Stimulated activated CD8-positive, alpha-beta memory T cell treated with anti-CD3 and anti-CD28 coated beads, Interleukin-15, amount 100 ng/mL, for 48 hours (primary cell): ENCODE data around the gene SLC66A2.

Source experiments
- DNase-seq, 2 donors: peaks; one replicate each; pipeline ENCODE4 v3.0.0-alpha.2; 2020; ENCODE audit warnings: low read depth in 2 of 2

Gene SLC66A2

DNA sequence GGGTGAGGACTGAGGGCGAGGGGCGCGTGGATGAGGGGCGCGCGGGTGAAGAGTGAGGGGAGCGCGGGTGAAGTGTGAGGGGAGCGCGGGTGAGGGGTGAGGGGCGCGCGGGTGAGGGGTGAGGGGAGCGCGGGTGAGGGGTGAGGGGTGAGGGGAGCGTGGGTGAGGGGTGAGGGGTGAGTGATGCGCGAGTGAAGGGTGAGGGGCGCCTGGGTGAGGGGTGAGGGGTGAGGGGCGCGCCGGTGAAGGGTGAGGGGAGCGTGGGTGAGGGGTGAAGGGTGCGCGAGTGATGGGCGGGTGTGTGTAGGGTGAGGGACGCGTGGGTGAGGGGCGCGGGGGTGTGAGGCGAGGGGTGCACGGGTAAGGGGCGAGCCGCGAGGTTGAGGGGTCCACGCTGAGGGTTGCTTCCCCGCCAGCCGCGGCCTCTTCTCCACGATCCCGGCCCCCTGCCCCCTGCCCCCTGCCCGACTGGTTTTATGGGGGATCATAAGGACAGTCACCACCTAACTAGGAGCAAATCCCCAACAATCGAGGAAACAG lies 1.1 kb upstream of the SLC66A2 start:
- no peak for DNase-seq

DNA sequence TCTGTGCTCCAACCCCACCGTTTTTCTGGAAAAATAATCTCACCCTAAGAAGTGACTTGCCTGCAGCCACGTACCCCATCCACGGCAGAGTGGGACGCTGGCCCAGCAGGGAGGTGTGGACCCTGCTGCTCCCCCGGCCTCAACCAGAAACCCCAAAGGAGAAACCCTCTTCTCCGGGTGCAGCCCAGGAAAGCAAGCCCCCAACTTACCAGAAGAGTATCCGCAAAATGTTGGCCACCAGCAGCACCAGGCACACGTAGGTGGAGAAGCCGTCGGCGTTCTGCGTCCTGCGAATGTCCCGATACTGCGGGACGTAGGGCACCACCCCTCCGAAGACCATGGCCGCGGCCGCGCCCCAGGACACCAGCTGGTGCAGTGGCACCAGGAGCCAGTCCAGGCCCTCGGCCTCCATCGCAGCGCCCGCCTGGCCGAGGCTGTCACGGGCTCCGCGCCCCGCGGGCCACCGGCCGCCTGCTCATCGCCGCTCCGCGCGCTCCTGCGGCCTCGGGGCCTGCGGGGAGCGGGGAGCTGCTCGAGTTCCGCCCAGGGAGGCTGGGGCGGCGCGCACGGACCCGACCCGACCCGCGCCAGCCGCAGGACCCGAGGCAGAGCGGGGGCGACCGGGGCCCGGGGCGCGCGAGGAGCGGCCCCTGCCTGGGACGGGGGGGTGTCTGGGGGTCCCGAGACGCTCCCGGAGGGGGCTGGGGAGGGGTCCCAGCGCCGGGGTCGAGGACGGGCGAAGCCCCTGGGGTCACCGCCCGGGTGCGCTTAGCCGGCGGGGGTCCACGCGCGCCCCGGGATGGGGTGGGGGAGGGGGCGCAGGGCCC lies 725 bp downstream of the SLC66A2 start:
- DNase-seq, result no peak

DNA sequence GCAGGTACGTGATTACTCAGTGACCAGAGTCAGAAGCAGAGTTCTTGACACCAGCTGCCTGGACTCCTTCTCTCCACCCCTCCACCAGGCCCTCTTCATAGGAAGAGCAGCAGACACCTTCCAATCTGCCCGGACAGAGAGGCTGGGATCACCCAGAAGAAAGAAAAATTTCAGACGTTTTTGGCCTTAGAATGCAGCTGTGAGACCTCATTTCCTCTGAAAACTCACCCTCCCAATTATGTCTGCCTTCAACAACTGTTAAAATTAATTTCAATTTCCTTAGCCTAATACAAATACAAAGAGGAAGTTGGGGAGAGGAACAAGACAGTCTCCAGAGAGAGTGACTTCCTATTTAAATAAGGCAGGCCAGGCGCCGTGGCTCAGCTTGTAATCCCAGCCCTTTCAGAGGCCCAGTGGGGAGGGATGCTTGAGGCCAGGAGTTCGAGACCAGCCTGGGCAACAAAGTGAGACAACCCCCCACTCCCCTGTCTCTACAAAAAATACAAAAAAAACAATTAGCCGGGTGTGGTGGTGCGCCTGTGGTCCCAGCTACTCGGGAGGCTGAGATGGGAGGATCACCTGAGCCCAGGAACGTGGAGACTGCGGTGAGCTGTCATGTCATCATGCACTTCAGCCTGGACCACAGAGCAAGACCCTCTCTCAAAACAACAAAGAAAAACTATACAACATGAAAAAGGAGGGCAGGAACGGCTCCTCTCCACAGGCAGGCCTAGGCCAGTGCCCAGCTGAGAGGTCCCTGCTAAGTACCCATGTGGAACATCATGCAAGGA lies 1.6 kb downstream of the SLC66A2 start:
- no peak for DNase-seq

DNA sequence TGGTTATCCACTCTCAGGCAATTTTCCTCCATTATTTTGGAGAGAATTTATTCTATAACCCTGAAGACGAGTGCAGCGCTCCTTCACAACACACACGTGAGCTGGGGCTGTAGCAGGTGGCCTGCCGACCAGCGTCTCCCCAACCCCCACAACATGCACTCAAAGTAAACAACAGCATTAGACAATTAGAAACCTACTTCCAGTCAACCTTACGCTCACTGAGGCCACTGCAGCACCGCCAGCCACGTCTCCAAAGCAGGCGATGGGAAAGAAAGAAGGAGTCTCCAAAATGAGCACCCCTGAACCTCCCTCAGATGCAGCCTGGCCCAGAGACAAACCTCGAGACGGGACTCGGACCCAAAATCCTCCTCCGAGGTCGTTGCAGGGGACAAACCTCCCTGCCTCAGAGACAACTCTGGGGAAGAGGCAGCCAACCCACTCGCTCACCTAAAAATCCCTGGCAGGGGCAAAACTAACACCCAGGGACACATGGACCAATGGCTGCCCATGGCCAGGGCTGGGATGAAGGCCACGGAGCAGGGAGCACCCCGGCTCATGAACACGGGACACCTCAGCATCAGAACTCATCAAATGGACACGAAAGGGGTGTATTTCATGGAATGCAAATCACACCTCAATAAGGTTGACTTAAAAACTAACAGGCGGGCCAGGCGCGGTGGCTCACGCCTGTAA lies 2.6 kb downstream of the SLC66A2 start:
- no peak for DNase-seq

DNA sequence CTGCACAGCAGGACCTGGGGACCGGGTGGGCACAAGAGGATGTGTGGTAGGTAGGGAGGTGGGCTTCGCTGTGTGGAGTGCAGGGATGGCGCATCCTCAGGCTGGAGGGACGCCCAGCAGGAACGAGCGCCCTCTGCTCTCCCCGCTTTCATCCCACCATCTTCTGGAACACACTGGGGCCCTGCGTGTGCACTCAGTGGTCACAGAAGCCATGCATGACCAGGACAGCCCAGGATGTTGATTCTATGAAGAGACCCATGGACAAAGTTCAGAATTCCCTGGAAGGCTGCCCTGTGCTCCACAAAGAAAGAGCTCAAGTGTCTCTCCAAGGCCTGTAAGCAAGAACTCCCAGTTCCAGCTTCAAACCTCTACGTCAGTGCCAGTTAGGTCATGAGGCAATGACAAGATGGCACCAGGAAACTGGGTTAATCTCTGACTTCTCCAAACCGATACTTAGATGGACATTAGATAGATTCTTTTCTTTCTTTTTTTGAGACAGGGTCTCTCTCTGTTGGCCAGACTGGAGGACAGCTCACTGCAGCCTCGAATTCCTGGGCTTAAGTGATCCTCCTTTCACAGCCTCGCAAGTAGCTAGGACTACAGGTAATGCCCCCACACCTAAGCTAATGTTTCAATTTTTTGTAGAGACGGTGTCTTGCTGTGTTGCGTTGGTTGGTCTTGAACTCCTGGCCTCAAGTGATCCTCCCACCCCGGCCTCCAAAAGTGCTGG lies 3.4 kb downstream of the SLC66A2 start:
- DNase-seq, result no peak

DNA sequence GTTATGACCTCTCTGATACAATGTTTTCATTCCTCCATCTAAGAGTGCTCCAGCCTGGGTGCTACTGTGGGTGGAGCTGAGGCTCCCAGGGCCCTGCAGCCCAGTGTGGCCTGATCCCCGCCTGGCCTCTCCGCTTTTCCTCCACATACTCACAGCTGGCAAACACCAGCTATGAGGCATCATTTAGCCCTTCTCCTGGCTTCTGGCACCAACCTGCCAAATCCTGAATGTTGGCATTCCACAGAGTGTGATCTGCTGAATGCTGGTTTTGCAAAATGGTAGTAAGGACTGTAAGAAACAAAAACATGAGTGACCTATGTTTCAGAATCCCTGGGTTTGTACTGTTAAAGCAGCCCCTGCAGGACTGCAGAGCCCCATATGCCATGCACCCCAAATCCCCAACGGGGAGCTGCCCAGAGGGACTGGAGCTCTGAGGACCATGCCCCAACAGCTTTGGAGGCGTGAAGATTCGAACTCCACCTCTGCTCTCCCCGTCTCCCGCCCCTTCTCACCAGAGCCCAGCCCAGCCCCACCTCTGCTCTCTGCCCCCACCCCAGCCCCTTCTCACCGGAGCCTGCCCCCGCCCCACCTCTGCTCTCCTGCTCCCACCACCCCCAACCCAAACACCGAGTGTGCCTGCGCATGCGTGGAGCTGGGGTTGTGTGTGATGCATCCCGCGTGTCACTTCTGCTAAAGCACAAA lies 4.2 kb downstream of the SLC66A2 start:
- DNase-seq, result no peak

DNA sequence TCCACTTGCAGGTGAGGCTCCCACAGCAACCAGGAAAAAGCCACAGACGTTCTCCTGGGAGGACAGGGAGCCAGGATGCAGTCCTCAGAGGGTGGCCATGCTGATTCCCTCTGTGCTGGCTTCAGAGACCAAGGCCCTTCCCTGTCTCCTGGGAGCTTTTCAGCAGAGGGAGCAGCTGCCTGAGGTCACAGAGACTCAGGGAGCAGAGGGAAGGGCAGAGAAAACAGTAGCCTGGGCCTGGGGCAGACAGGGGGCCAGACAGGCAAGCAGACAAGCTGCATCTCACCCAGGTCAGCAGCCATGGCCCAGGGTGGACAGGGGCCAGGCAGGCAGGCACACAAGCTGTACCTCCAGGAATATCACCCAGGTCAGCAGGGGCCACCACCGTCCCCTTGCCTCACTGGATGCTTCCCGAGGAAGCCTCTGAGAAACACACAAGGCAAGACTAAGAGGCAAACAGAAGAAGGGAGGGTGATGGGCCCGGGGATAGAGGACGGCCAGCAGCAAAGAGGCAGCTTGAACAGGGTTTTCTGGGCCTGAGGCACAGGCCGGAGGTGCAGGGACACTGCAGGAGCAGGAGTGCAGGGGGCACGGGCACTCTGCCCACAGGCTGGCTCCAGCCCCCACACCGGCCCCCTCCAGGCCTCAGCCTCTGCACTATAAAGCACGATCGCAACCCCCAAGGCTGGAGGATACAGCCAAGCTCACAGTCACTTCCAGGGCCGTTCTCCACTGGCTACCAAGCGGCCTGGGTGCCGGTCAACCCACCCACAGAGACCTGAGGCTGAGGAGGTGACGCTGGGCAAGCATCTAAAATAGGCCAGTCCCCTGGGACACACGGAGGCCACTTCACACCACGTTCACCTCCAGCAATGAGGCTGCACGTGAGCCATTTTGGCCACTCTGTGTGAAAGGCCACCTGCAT lies 6.1 kb downstream of the SLC66A2 start:
- DNase-seq, result no peak

DNA sequence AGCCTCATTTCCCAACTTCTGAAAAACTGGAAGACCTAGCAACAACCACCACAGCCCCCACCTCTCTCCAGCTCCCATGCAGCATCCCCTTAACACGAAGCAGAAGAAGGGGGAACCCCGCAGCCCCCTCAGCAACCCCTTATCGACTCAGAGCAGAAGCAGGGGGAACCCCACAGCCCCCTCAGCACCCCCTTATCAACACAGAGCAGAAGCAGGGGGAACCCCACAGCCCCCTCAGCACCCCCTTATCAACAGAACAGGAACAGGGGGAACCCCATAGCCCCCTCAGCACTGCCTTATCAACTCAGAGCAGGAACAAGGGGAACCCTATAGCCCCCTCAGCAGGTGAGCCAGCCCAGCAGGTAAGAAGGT lies 6.7 kb downstream of the SLC66A2 start:
- DNase-seq, result no peak

DNA sequence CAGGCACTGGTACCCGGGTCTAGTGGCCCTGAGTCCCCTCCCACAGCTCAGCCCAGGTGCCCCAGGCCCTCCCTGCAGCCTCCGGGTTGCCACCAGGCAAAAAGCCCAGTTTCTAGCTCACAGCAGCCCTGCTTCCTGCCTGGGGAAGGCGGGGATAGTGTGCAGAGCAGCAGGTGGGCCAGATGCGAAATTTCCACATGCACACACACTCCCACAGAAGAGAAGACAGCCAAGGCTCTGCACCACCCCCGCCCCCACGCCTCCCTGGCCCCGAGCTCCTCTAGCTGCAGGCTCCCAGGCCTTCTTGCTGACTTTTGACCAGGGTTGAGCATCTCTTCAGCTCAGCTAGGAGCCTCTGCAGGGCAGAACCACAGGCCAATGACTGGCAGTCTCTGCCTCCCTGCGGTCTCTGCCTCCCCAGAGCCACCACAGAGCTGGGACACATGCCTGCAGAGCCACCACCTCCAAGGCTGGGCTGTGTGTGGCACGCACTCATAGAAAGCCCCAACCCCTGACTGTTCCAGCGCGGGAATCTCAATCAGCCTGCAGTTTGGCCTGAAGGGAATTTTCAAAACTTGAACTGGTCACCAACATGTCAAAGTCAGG lies 7.2 kb downstream of the SLC66A2 start:
- no peak for DNase-seq

DNA sequence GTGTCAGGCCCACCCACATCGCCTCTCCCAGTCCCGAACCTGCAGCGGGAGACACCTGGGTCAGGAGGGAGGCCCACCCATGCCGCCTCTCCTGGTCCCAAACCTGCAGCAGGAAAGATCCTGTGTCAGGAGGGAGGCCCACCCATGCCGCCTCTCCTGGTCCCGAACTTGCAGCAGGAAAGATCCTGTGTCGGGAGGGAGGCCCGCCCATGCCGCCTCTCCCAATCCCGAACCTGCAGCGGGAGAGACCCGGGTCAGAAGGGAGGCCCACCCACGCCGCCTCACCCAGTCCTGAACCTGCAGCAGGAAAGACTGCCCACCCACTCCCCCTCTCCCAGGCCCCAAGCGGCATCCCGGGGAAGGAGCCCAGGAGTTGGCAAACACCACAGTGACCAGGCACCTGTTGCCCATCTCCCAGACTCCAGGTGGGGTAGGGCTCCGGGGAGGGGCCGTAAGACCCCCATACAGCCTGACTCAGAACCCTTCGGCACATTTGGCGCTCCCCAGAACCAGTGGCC lies 7.8 kb downstream of the SLC66A2 start:
- DNase-seq, result no peak

DNA sequence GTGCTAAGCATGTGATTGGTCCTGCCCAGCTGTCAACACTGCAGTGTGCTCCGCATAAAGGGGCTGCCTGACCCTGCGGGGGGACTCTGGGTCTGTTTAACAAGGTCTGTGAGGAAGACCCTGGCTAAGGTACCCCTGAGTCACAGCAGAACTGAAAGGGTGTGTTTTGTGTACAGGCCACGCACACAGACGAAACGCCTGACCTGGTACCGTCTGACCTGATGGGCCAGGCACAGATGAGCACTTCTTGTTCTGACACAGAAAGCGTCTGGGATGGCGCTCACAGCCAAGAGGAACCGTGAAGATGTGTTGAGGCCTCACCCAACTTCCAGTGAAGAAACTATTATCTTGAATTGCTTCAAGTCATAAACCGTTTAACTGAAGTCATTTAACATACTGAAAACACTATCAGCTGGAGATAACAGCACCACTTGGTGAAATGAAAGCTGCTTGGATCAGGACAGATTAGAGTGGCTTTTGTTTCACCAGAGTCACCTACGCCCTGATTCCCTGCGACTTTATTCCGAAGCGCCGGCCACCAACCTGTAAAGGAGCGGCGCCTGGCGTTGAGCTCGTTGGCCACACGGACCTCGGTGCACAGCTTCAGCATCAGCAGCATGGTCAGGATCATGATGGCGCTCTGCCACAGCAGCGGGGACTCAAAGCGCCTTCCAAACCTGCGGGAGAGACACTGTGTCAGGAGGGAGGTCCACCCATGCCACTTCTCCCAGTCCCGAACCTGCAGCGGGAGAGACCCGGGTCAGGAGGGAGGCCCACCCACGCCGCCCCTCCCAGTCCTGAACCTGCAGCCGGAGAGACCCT lies 8.5 kb downstream of the SLC66A2 start:
- no peak for DNase-seq

DNA sequence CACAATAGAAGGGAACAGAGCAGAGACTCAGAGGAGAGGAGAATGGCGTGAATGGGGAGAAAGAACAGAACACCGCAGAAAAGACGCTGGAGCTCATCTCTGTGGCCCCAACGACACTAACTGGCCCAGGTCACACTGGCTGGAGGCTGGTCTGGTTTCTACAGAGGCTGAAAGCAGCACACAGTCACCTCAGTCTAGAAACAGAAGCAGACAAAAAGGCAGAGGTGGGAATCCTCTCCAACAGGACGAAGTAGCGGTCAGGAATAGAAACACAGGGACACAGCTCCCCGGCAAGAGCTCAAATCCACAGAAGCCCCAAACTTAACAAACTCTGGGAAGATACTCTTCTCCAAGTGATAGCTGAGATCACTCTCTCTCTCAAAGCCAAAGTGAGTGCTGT lies 9.2 kb downstream of the SLC66A2 start:
- DNase-seq, result no peak

DNA sequence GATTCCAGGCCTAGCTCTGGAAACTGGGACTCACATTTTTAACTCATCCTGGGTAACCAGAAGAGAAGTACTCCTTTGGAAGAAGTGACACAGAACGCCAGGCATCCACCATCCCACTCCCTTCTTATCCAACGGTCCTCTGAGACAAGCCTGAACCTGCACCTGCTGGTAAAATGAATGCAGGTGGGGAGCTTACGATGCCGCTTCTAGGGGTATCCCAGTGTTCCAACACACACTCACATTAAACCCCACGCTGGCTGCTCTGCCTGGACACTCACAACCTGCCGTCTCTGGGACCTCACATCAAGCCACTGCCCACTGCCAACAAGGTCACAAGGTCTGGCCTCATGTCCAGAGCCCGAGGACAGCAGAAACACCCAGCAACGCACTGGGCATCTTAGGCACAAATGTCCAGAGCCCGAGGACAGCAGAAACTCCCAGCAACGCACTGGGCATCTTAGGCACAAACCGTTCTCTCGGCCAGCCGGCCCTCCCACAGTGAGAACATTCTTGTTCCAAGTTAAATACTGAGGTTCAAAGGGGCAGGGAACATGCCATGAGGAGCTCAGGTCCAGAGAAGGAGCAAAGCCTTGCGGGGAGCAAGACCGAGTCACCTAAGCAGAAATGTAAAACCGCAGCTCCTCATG lies 9.9 kb downstream of the SLC66A2 start:
- no peak for DNase-seq

DNA sequence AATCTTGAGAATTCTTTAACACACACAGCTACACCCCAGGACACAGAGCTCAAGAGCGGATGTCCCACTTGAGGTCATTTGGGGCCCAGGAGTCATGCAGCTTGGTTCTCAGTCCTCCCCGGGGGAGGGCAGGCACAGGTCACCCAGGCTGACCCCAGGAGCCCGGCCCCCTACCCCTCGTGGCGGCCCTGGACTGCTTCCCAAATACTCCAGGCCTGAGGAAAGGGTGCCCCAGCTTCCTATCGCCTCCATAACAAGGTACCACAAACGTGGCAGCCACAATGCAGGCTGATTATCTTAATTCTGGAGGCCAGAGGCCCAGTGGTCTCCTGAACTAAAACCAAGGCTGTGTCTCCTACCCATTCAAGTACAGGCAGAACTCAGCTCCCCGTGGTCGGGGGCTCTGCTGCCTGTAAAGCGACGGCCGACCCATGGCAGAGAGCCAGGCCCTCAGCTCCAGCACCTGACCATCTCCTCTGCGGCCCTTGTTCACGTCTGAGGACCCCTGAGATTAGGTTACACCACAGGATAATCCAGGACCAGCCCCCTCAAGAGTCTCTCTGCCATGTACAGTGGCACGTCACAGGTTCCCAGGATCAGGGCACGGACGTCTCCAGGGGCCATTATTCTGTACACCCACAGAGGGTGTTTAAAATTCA lies 10.5 kb downstream of the SLC66A2 start:
- DNase-seq, result no peak

DNA sequence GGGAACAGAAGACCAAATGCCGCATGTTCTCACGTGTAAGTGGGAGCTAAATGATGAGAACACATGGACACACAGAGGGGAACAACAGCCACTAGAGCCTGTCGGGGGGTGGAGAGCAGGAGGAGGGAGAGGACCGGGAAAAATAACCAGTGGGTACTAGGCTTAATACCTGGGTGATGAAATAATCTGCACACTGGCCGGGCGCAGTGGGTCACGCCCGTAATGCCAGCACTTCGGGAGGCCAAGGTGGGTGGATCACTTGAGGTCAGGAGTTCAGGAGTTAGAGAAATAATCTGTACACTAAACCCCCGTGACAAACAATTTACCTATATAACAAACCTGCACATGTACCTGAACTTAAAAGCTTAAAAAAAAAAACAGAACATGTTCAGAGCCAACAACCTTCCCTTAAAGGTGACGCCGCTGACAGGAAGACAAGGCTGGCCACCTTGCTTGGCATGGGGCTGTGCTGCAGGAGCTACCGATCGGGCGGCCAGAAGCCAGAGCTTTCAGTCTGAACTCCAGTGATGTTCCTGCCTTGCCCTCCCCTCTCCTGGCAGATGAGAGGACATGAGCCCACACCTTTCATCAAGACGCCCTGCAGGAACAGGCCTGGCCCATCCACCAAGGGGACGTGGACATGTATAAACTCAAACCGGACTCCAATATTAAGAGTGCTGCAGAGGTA lies 11.2 kb downstream of the SLC66A2 start:
- no peak for DNase-seq

DNA sequence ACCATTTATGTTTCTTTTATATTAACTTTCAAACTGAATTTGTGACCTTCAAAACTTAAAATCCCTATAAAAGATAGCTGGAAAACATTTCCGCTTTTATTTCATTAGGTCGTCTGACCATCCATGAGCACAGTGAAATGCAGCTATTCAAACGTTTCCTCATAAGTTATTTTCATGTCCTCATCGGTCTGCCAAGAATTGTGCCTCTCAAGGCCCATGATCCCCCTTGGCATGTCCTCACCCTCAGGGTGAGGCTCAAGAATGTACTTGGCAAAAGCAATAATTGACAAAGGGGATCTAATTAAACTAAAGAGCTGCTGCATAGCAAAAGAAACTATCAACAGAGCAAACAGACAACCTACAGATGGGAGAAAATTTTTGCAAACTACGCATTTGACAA lies 12.4 kb downstream of the SLC66A2 start:
- DNase-seq, result no peak

DNA sequence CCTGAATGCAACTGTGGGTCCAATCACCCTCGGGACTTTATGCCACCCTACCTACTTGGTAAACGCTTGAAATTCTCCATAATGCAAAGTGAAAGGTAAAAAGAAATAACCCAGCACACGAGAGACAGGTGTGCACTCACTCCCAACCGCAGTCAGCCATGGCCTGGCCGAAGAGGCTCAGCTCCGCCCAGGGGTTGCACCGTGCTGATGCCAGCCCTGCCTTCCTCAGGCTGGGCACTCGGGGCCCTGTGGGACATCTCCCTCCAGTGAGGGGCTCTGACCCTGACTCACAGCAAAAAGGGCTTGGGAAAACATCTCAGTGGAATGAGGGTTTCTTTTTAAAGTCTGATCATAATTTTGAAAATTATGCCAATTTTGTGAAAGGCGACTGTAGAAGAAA lies 13.3 kb downstream of the SLC66A2 start:
- no peak for DNase-seq
